ENCODE measurements around the gene AUTS2.

AUTS2 gene

DNA sequence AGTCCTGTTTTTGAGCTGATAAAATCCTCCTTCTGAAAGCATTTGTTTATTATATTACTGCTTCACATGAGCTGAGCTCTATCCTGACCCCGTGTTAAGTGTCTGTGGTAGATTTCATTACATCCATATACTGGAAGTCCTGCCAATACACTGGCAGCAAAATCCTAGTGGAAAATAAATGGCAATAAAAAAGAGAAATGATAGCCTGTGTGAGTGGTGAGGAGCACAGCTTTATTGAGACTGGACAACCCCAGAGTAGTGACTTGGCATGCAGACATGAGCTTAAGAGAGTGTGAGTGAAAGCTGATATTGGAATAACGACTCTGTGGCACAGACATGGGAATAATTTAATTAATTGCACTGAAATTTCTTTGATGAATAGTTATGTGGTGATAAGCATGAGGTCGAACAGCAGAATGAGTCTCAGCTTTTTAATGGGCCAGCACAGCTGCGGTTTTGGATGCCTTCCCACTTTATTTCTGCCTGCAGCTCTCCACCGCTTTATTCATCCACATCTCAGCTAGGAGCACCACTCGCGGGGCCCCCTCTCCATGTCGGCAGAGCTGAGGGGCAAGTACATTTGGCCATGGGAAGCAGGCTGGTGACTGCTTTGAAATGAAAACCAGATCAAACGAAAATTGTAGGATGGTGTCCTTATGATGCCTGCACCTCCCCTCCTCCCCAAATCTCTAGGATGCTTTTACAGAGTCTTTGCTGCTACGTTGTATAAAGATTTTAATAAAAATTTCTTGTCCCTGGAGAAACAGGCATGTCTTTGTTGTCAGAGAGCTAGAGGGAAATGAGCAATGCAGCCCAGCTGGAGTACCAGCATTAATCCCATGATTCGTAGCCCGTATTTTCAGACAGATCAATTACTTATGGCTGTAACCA, 494.3 kb downstream of the AUTS2 start:
- H3K36me3 ChIP-seq (ENCODE audit: control insufficient read depth, insufficient read depth, low read length), result no peaks in the 10 kb centered on the region
- DNase-seq, result no peak
- H3K4me1 ChIP-seq (ENCODE audit: control insufficient read depth, insufficient read depth, low read length, poor library complexity, severe bottlenecking), result no peaks in the 10 kb centered on the region
- H3K4me3 ChIP-seq (ENCODE audit: insufficient read depth, low read depth, low read length, poor library complexity, severe bottlenecking), result no peak overlapping the region
- no peaks in the 10 kb centered on the region for H3K27me3 ChIP-seq (replicated peaks; ENCODE audit: control insufficient read depth, insufficient read depth, low read length, poor library complexity, severe bottlenecking)
- H3K9me3 ChIP-seq (ENCODE audit: control insufficient read depth, low read length), result no peaks in the 10 kb centered on the region
- H3K27ac ChIP-seq (ENCODE audit: insufficient read depth, low read length, poor library complexity, severe bottlenecking), result no peak overlapping the region

- no peaks in the 10 kb centered on the region for H3K9me3 ChIP-seq (ENCODE audit: control insufficient read depth, low read length)
- H3K4me1 ChIP-seq (ENCODE audit: control insufficient read depth, insufficient read depth, low read length, poor library complexity, severe bottlenecking), result no peaks in the 10 kb centered on the region
- no peak overlapping the region for H3K27ac ChIP-seq (ENCODE audit: insufficient read depth, low read length, poor library complexity, severe bottlenecking)
- H3K36me3 ChIP-seq (ENCODE audit: control insufficient read depth, insufficient read depth, low read length), result no peaks in the 10 kb centered on the region
- no peak for DNase-seq
- no peaks in the 10 kb centered on the region for H3K27me3 ChIP-seq (replicated peaks; ENCODE audit: control insufficient read depth, insufficient read depth, low read length, poor library complexity, severe bottlenecking)
- H3K4me3 ChIP-seq (ENCODE audit: insufficient read depth, low read depth, low read length, poor library complexity, severe bottlenecking), result no peak overlapping the region
These were observed 495.1 kb downstream of the AUTS2 start for GRCh38 chr7:70093205-70093904.

GRCh38 chr7:70094831-70095230, 496.6 kb downstream of the AUTS2 start:
- DNase-seq, result no peak
- H3K27me3 ChIP-seq (replicated peaks; ENCODE audit: control insufficient read depth, insufficient read depth, low read length, poor library complexity, severe bottlenecking), result no peaks in the 10 kb centered on the region
- H3K9me3 ChIP-seq (ENCODE audit: control insufficient read depth, low read length), result no peaks in the 10 kb centered on the region
- H3K4me3 ChIP-seq (ENCODE audit: insufficient read depth, low read depth, low read length, poor library complexity, severe bottlenecking), result no peak overlapping the region
- H3K27ac ChIP-seq (ENCODE audit: insufficient read depth, low read length, poor library complexity, severe bottlenecking), result no peak overlapping the region
- H3K4me1 ChIP-seq (ENCODE audit: control insufficient read depth, insufficient read depth, low read length, poor library complexity, severe bottlenecking), result no peaks in the 10 kb centered on the region
- no peaks in the 10 kb centered on the region for H3K36me3 ChIP-seq (ENCODE audit: control insufficient read depth, insufficient read depth, low read length)

DNA sequence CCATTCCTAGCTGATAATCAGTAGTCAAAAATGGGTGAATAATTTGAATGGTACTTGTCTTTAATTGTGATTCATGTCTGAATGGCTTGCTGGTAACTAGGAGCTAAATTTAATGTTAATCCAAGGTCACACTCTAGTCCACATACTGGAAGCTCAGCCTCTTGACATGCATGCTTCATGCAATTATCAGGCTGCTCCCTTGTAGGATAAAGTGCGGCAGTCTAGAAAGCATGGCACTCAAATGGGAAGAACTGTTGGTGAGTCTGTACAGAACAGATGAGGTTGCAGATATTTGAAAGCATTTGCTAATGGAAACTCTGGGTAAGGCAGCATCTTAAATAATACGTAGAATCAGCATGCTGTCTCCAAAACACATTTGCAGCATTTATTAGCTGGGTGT, 499.4 kb downstream of the AUTS2 start:
- Histone ChIP-seq H3K4me3 (ENCODE audit: insufficient read depth, low read depth, low read length, poor library complexity, severe bottlenecking) (no peak overlapping the region), H3K9me3 (ENCODE audit: control insufficient read depth, low read length) (no peaks in the 10 kb centered on the region), H3K27me3 (replicated peaks; ENCODE audit: control insufficient read depth, insufficient read depth, low read length, poor library complexity, severe bottlenecking) (no peaks in the 10 kb centered on the region), H3K4me1 (ENCODE audit: control insufficient read depth, insufficient read depth, low read length, poor library complexity, severe bottlenecking) (no peaks in the 10 kb centered on the region), H3K27ac (ENCODE audit: insufficient read depth, low read length, poor library complexity, severe bottlenecking) (no peak overlapping the region), H3K36me3 (ENCODE audit: control insufficient read depth, insufficient read depth, low read length) (no peaks in the 10 kb centered on the region)
- DNase-seq, result no peak

DNA sequence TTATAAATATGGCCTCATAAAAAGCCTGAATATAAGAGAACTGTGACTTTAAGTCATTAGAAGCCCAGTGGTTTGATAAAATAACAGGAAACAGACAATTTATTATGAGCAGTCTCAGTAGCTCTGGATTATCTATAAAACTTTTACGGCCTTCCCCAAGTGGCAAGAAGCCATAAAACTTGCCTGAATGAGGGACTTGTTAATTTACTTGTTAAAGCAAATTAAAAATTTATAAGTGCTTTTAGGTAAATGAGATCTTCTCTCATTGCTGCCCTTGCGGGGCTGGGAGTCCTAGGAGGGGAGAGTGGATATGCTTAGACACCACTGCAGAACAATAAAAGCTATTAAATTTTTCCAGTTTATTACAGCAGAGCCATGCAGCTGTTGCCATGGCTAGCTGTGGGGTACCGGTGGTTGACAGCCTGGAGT, 499.9 kb downstream of the AUTS2 start:
- Histone ChIP-seq H3K4me3 (ENCODE audit: insufficient read depth, low read depth, low read length, poor library complexity, severe bottlenecking) (no peak overlapping the region), H3K27ac (ENCODE audit: insufficient read depth, low read length, poor library complexity, severe bottlenecking) (no peak overlapping the region), H3K27me3 (replicated peaks; ENCODE audit: control insufficient read depth, insufficient read depth, low read length, poor library complexity, severe bottlenecking) (no peaks in the 10 kb centered on the region), H3K9me3 (ENCODE audit: control insufficient read depth, low read length) (no peaks in the 10 kb centered on the region), H3K4me1 (ENCODE audit: control insufficient read depth, insufficient read depth, low read length, poor library complexity, severe bottlenecking) (no peaks in the 10 kb centered on the region), H3K36me3 (ENCODE audit: control insufficient read depth, insufficient read depth, low read length) (no peaks in the 10 kb centered on the region)
- DNase-seq, result no peak

DNA sequence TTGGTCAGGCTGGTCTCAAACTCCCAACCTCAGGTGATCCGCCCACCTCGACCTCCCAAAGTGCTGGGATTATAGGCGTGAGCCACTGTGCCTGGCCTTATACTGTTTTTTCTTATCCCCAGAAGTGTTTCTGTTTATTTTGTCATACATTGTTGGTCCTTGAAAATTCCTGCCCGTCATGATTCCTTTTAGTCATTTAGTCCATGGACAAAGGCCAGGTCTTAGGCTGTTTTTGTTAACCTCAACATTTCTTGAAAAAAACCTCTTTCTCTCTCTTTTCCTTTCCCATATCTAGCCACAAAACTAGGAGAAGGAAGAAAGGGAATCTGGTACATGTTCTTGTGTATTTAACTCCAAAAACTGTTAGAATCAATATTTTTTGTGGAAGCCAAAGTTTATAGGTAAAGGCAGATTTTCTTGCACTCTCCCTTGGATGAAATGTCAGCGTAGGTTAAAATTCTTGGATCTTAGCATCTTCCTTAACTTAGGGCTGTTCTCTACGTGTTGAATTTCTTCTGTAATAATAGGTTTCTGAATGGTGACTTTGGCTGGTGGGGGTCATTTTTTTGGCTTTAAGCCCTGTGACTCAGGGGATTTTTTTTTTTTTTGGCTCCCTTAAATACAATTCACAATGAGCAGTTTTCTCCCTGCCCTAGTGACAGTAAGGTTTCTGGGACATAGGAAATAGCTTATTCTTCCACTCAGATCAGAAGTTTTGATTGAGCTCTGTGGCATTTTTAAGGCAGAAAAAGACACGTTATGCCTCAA, 500.8 kb downstream of the AUTS2 start:
- no peaks in the 10 kb centered on the region for H3K36me3 ChIP-seq (ENCODE audit: control insufficient read depth, insufficient read depth, low read length)
- H3K27ac ChIP-seq (ENCODE audit: insufficient read depth, low read length, poor library complexity, severe bottlenecking), result no peak overlapping the region
- H3K4me1 ChIP-seq (ENCODE audit: control insufficient read depth, insufficient read depth, low read length, poor library complexity, severe bottlenecking), result no peaks in the 10 kb centered on the region
- H3K27me3 ChIP-seq (replicated peaks; ENCODE audit: control insufficient read depth, insufficient read depth, low read length, poor library complexity, severe bottlenecking), result no peaks in the 10 kb centered on the region
- DNase-seq, result no peak
- H3K9me3 ChIP-seq (ENCODE audit: control insufficient read depth, low read length), result no peaks in the 10 kb centered on the region
- no peak overlapping the region for H3K4me3 ChIP-seq (ENCODE audit: insufficient read depth, low read depth, low read length, poor library complexity, severe bottlenecking)

GRCh38 chr7:70104243-70104642, 506.0 kb downstream of the AUTS2 start:
- Histone ChIP-seq H3K9me3 (ENCODE audit: control insufficient read depth, low read length) (no peaks in the 10 kb centered on the region), H3K27me3 (replicated peaks; ENCODE audit: control insufficient read depth, insufficient read depth, low read length, poor library complexity, severe bottlenecking) (no peaks in the 10 kb centered on the region), H3K27ac (ENCODE audit: insufficient read depth, low read length, poor library complexity, severe bottlenecking) (no peak overlapping the region), H3K36me3 (ENCODE audit: control insufficient read depth, insufficient read depth, low read length) (no peaks in the 10 kb centered on the region), H3K4me3 (ENCODE audit: insufficient read depth, low read depth, low read length, poor library complexity, severe bottlenecking) (no peak overlapping the region), H3K4me1 (ENCODE audit: control insufficient read depth, insufficient read depth, low read length, poor library complexity, severe bottlenecking) (no peaks in the 10 kb centered on the region)
- DNase-seq, result no peak

DNA sequence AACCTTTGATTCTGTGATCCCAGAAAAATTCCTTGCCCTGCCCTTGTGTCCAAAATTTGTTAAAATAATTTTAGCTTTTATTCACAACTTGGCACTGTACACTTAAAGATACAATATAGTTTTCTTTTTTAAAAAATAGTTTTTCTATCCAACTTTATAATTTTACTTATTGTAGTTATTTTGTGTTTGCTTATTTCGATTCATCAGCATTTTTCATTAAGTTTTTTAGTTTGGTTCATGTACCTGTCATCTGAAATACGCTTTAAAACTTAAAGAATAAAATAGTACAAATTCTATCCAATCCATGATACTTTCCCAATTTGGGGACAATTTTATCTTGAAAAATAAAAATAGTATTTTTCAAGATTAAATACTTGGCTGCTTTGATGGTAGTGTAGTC, 514.8 kb downstream of the AUTS2 start:
- no peak overlapping the region for H3K27ac ChIP-seq (ENCODE audit: insufficient read depth, low read length, poor library complexity, severe bottlenecking)
- H3K4me3 ChIP-seq (ENCODE audit: insufficient read depth, low read depth, low read length, poor library complexity, severe bottlenecking), result no peak overlapping the region
- DNase-seq, result no peak

DNA sequence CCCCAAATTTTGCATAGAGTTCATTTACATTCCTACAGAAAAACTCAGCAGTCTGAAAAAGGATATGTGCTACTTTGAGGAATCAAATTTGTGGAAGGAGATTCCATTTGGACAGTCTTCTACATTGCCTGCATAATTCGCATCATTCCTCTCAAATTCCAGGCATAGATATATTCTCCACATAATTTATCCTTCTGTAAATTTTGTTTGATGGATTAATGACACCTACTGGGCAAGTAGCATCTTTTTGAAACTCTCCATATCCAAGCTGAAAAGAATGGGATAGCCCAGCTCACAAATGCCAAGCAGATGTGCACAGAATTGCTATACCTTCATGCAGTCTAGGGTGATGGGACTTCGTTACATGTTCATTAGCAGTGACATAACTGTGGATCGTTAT, 515.3 kb downstream of the AUTS2 start:
- no peaks in the 10 kb centered on the region for H3K36me3 ChIP-seq (ENCODE audit: control insufficient read depth, insufficient read depth, low read length)
- no peak overlapping the region for H3K27ac ChIP-seq (ENCODE audit: insufficient read depth, low read length, poor library complexity, severe bottlenecking)
- no peak for DNase-seq
- H3K4me3 ChIP-seq (ENCODE audit: insufficient read depth, low read depth, low read length, poor library complexity, severe bottlenecking), result no peak overlapping the region
- no peaks in the 10 kb centered on the region for H3K9me3 ChIP-seq (ENCODE audit: control insufficient read depth, low read length)
- H3K27me3 ChIP-seq (replicated peaks; ENCODE audit: control insufficient read depth, insufficient read depth, low read length, poor library complexity, severe bottlenecking), result no peaks in the 10 kb centered on the region
- H3K4me1 ChIP-seq (ENCODE audit: control insufficient read depth, insufficient read depth, low read length, poor library complexity, severe bottlenecking), result no peaks in the 10 kb centered on the region

More for the DNA sequence above, 514.8 kb downstream of the AUTS2 start:
- Histone ChIP-seq H3K9me3 (ENCODE audit: control insufficient read depth, low read length) (no peaks in the 10 kb centered on the region), H3K27me3 (replicated peaks; ENCODE audit: control insufficient read depth, insufficient read depth, low read length, poor library complexity, severe bottlenecking) (no peaks in the 10 kb centered on the region), H3K4me1 (ENCODE audit: control insufficient read depth, insufficient read depth, low read length, poor library complexity, severe bottlenecking) (no peaks in the 10 kb centered on the region), H3K36me3 (ENCODE audit: control insufficient read depth, insufficient read depth, low read length) (no peaks in the 10 kb centered on the region)
